Prostate gland (tissue), 2 donors: ENCODE results near the gene FMNL2. TPM values are rescaled to one million over a fixed set of nuclear protein-coding genes. Genes with fewer than 3 reads are reported as not detected.

Source experiments
- DNase-seq: peaks from one replicate; pipeline ENCODE4 v3.0.0-alpha.2; 2019; ENCODE audit warnings: low spot score
- H3K27ac ChIP-seq, 2 donors: fragments of 200-600 bp; sonication (generic); 2 replicates each; pipeline ENCODE4 v1.5.1; 2017 to 2019
- H3K27me3 ChIP-seq: fragments of 200-600 bp; sonication (generic); replicated peaks from 2 replicates; pipeline ENCODE4 v1.5.1; 2019; ENCODE audit not compliant: insufficient read depth
- H3K36me3 ChIP-seq, 2 donors: fragments of 200-600 bp; sonication (generic); 1 replicate in 1 of 2; 2 replicates in 1 of 2; pipeline versions ENCODE4 v1.5.1 to v1.8.1; 2017 to 2019
- H3K4me1 ChIP-seq: fragments of 200-600 bp; sonication (generic); replicated peaks from 2 replicates; pipeline ENCODE4 v1.5.1; 2019
- H3K4me3 ChIP-seq, 2 donors: fragments of 200-600 bp; sonication (generic); 2 replicates each; pipeline ENCODE4 v1.5.1; 2017 to 2019
- H3K9me3 ChIP-seq: fragments of 200-600 bp; sonication (generic); 2 replicates; pipeline ENCODE4 v1.5.1; 2017
- CTCF ChIP-seq, 4 experiments: fragments of 200-600 bp in 2 of 4; fragments of 450-650 bp in 2 of 4; sonication (generic) in 2 of 4; IDR thresholded peaks; 1 replicate in 3 of 4; 2 replicates in 1 of 4; pipeline ENCODE4 v1.5.1; 2016 to 2019; ENCODE audit warnings: antibody characterized with exemption in 4 of 4, mild to moderate bottlenecking in 2 of 4, moderate library complexity in 2 of 4
- POLR2A ChIP-seq: fragments of 450-650 bp; IDR thresholded peaks from one replicate; pipeline ENCODE4 v1.6.1; 2016; ENCODE audit warnings: antibody characterized with exemption, mild to moderate bottlenecking
- POLR2AphosphoS5 ChIP-seq: sonication (generic); formaldehyde crosslinking; IDR thresholded peaks from one replicate; pipeline ENCODE4 v1.6.1; 2017; ENCODE audit warnings: antibody characterized with exemption
- WGBS: methylation state at CpG from one replicate; pipeline ENCODE4 v1.1.5; 2018; 5-methylcytosine and 5-hydroxymethylcytosine counted together
- intact Hi-C: fragments of 100-400 bp; cut with DNase I; formaldehyde crosslinking; loops from one replicate; pipeline ENCODE4 v1.14.2; 2022
- total RNA-seq, 2 donors: library from RNA; depleted of rRNA; stranded (reverse); fragments of >200 nt; gene quantifications; one replicate each; pipeline ENCODE4 v1.1.0, GENCODE V29; 2016

The FMNL2 gene
- total RNA-seq, 2 donors from 2014 or later = 9.8 to 19.4 TPM

GRCh38 chr2:152303951-152304350, 31.0 kb upstream of the FMNL2 start:
- no peaks in the 10 kb centered on the region for H3K36me3 ChIP-seq
- intact Hi-C loops = no loop called here
- no peaks in the 10 kb centered on the region for H3K4me1 ChIP-seq
- WGBS = 94% methylated on average over 2 of the region's 2 CpGs
- TF ChIP-seq POLR2AphosphoS5 = no peak
- TF ChIP-seq POLR2A = no peak
- no peak for TF ChIP-seq CTCF (IDR thresholded peaks at IDR 0.05)
- H3K27me3 ChIP-seq = no peaks in the 10 kb centered on the region
- no peak overlapping the region for H3K4me3 ChIP-seq
- DNase-seq = no peak
- H3K9me3 ChIP-seq = no peaks in the 10 kb centered on the region
- H3K27ac ChIP-seq = no peak overlapping the region

GRCh38 chr2:152304836-152305235, 30.1 kb upstream of the FMNL2 start:
- H3K27me3 ChIP-seq = no peaks in the 10 kb centered on the region
- DNase-seq = no peak
- H3K4me3 ChIP-seq = no peak overlapping the region
- intact Hi-C loops = no loop called here
- H3K9me3 ChIP-seq = no peaks in the 10 kb centered on the region
- no peaks in the 10 kb centered on the region for H3K36me3 ChIP-seq
- H3K27ac ChIP-seq = no peak overlapping the region
- TF ChIP-seq POLR2A (no peak), CTCF (IDR thresholded peaks at IDR 0.05) (no peak), POLR2AphosphoS5 (no peak)
- WGBS = 86% methylated on average over 1 of the region's 1 CpG
- H3K4me1 ChIP-seq = no peaks in the 10 kb centered on the region

GRCh38 chr2:152307863-152308262, 27.1 kb upstream of the FMNL2 start:
- Histone ChIP-seq H3K27ac (no peak overlapping the region), H3K9me3 (no peaks in the 10 kb centered on the region), H3K27me3 (no peaks in the 10 kb centered on the region), H3K4me3 (no peak overlapping the region), H3K4me1 (no peaks in the 10 kb centered on the region), H3K36me3 (no peaks in the 10 kb centered on the region)
- intact Hi-C loops = no loop called here
- 90% methylated on average over 1 of the region's 1 CpG for WGBS
- DNase-seq = no peak
- TF ChIP-seq POLR2A = no peak
- TF ChIP-seq POLR2AphosphoS5 = no peak
- no peak for TF ChIP-seq CTCF (IDR thresholded peaks at IDR 0.05)

GRCh38 chr2:152309352-152310214, 25.4 kb upstream of the FMNL2 start:
- no peaks in the 10 kb centered on the region for H3K4me1 ChIP-seq
- no peaks in the 10 kb centered on the region for H3K27me3 ChIP-seq
- no peak overlapping the region for H3K4me3 ChIP-seq
- TF ChIP-seq POLR2AphosphoS5 (no peak), POLR2A (no peak), CTCF (IDR thresholded peaks at IDR 0.05) (no peak)
- no peaks in the 10 kb centered on the region for H3K9me3 ChIP-seq
- no peaks in the 10 kb centered on the region for H3K36me3 ChIP-seq
- DNase-seq = no peak
- 62% methylated on average over 13 of the region's 13 CpGs for WGBS
- intact Hi-C loops = no loop called here
- H3K27ac ChIP-seq = no peak overlapping the region
